HepG2 (cell line): Measurements from ENCODE around the gene CD93.

ENCODE experiments used
- AKAP8 ChIP-seq: sonication (generic); formaldehyde crosslinking; IDR thresholded peaks from 2 replicates; pipeline ENCODE4 v1.5.1; 2020; ENCODE audit warnings: mild to moderate bottlenecking, missing genetic modification reagents
- CBFB ChIP-seq: sonication (generic); formaldehyde crosslinking; IDR thresholded peaks from 2 replicates; pipeline ENCODE4 v1.4.0; 2020; ENCODE audit warnings: missing genetic modification reagents
- CEBPG ChIP-seq: IDR thresholded peaks from 2 replicates; pipeline ENCODE4 v1.6.1; 2016
- EP300 ChIP-seq, 3 experiments: sonication (generic) in 1 of 3; formaldehyde crosslinking in 1 of 3; IDR thresholded peaks; 2 replicates each; pipeline versions ENCODE4 v1.5.1 to v1.6.1; 2011 to 2020; ENCODE audit warnings: low read depth in 2 of 3, low read length in 2 of 3, borderline replicate concordance in 1 of 3, improper control_type of control experiment in 1 of 3, mild to moderate bottlenecking in 1 of 3, missing genetic modification reagents in 1 of 3, moderate library complexity in 1 of 3
- ETV6 ChIP-seq: sonication (generic); formaldehyde crosslinking; conservative IDR thresholded peaks from 2 replicates; pipeline ENCODE4 v1.4.0; 2020; ENCODE audit warnings: missing genetic modification reagents
- ZNF263 ChIP-seq: sonication (generic); formaldehyde crosslinking; IDR thresholded peaks from 2 replicates; pipeline ENCODE4 v1.4.0; 2020; ENCODE audit warnings: missing genetic modification reagents

DNA sequence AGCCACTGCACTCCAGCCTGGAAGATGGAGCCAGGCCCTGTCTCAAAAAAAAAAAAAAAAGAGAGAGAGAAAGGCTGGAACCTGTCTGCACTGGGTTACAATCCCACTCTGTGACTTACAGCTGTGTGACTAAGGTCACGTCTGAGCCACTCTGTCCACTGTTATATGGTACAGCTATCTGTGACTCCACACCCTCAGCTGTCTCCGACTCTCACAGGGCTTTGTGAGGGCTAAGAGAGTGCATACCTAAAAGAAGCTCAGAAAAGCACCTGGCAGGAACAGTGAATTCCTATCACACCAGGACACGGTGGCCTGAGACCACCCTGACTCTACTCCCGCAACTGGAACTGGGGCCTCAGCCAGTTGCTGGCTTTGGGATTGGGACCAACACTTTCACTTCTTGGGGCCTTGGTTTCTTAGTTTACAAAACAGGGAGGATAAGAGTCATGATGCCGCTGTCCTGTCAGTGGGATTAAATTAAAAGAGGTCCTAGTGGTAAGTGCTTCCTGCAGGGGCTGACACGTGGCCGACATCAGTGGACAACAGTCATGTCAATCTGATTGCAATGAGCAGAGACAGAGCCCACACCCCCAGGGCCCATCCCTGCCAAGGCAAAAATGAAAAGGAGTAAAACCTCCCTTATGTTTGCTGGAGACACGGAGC lies 5.7 kb upstream of the CD93 start:
- no peak for TF ChIP-seq CBFB (CRISPR knock-in tag)
- TF ChIP-seq CEBPG (CRISPR knock-in tag) = no peak
- TF ChIP-seq ZNF263 = no peak
- no peak for TF ChIP-seq EP300 (IDR thresholded peaks at IDR 0.05; ENCODE audit: low read depth in 2 of 2, low read length in 2 of 2)
- no peak for TF ChIP-seq EP300 (CRISPR knock-in tag; IDR thresholded peaks at IDR 0.05; ENCODE audit: borderline replicate concordance)
- no peak for TF ChIP-seq AKAP8
- TF ChIP-seq ETV6 (CRISPR knock-in tag) = no peak
